ENCODE results near the gene RNF44. TPM values are rescaled to one million over a fixed set of nuclear protein-coding genes. Genes with fewer than 3 reads are reported as not detected.
A peak's percentile ranks its signal among the peaks of the same experiment; 100 is the strongest.
"Not testable (repeated sequence)": the region's sequence is repeated elsewhere in the genome, so short reads cannot be mapped to it uniquely, and the experiment has no call there.

Gene RNF44
- total and polyA plus RNA-seq, 2 of the 13 experiments (the other 11 are each of a cell fraction or from before 2014, with no cell fraction given) = 9.2 to 16.8 TPM

- ChIA-PET POLR2A (no interaction called here), CTCF (ENCODE audit: low intra/inter-chr PET ratio, low total read pairs) (no interaction called here)
- in situ Hi-C loops (cut with HindIII; ENCODE audit: extremely low pct_ligation_motif_present, low pct_unique_long_range_greater_than_20kb) (loop anchor here (10.0 kb wide), 1 partner anchor 74 kb away; the partner anchor contains the start of gene CLTB), intact Hi-C loops (cut with micrococcal nuclease; ENCODE audit: unreplicated experiment) (loop anchor here (10.0 kb wide), 1 partner anchor 74 kb away; the partner anchor contains the start of gene CLTB)
- no TSS peak for BruUV-seq (replicated peaks)
- H3K9me3 ChIP-seq (ENCODE audit: low read length) = no peaks in the 10 kb centered on the region
- 100% methylated on average over 1 of the region's 1 CpG for WGBS (ENCODE audit: low lambda C conversion rate)
- TF ChIP-seq HNRNPK (IDR thresholded peaks at IDR 0.05; ENCODE audit: low read depth, low read length, poor library complexity, severe bottlenecking) (peak; percentile 38), ARNTL (CRISPR knock-in tag; IDR thresholded peaks at IDR 0.05) (no peak), RCOR2 (CRISPR knock-in tag; IDR thresholded peaks at IDR 0.05) (no peak)
- TF ChIP-seq, protein P1, sequence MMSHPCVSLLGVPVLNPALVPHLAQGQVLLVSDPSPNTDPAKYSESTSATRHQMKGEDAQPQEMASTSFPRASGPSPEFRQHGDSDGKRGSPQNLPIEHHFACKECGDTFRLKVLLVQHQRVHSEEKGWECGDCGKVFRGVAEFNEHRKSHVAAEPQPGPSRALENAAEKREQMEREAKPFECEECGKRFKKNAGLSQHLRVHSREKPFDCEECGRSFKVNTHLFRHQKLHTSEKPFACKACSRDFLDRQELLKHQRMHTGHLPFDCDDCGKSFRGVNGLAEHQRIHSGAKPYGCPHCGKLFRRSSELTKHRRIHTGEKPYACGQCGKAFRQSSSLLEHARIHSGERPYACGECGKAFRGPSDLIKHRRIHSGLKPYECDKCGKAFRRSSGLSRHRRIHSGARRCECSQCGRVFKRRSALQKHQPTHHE (CRISPR knock-in tag; IDR thresholded peaks at IDR 0.05; ENCODE audit: borderline replicate concordance) = no peak
- no peak for FAIRE-seq
- peaks cover 2% of the 10 kb centered on the region for H3K79me2 ChIP-seq (ENCODE audit: insufficient read depth, low read length)
- no peaks in the 10 kb centered on the region for H3K4me1 ChIP-seq (ENCODE audit: insufficient read depth, low read length)
- H3K27ac ChIP-seq (ENCODE audit: extremely low read length, insufficient read depth, low read length) = no peak overlapping the region
- no peaks in the 10 kb centered on the region for H4K20me1 ChIP-seq (ENCODE audit: insufficient read depth, low read length)
- no peak overlapping the region for H3K4me2 ChIP-seq (ENCODE audit: low read depth, low read length)
- no peaks in the 10 kb centered on the region for H3K27me3 ChIP-seq (ENCODE audit: control insufficient read depth in 1 of 2, insufficient read depth in 2 of 2, low read length in 2 of 2)
- H3K9ac ChIP-seq (ENCODE audit: insufficient read depth, low read depth, low read length) = no peak overlapping the region
- no peak overlapping the region for H2AFZ ChIP-seq (ENCODE audit: low read length)
- H3K4me3 ChIP-seq (replicated peaks in 1 of 3; ENCODE audit: insufficient read depth in 1 of 3, low read depth in 2 of 3, low read length in 3 of 3) = no peak overlapping the region
- no peak for ATAC-seq
- no peak for DNase-seq (ENCODE audit: low spot score)
- peaks cover 28 to 74% of the 10 kb centered on the region in 2 experiments for H3K36me3 ChIP-seq (replicated peaks in 1 of 2; ENCODE audit: control insufficient read depth in 1 of 2, insufficient read depth in 2 of 2, low read length in 2 of 2)
Measured at GRCh38 chr5:176489077-176489476, 48.1 kb downstream of the RNF44 start.

- DNase-seq (ENCODE audit: low spot score); CTCF ChIA-PET (ENCODE audit: low intra/inter-chr PET ratio, low total read pairs); FAIRE-seq; H2AFZ ChIP-seq (ENCODE audit: low read length); H4K20me1 ChIP-seq (ENCODE audit: insufficient read depth, low read length); ATAC-seq; H3K9me3 ChIP-seq (ENCODE audit: low read length); H3K27me3 ChIP-seq (ENCODE audit: control insufficient read depth in 1 of 2, insufficient read depth in 2 of 2, low read length in 2 of 2); H3K4me3 ChIP-seq (replicated peaks in 1 of 3; ENCODE audit: insufficient read depth in 1 of 3, low read depth in 2 of 3, low read length in 3 of 3); H3K4me2 ChIP-seq (ENCODE audit: low read depth, low read length); H3K9ac ChIP-seq (ENCODE audit: insufficient read depth, low read depth, low read length); H3K4me1 ChIP-seq (ENCODE audit: insufficient read depth, low read length); BruUV-seq (replicated peaks); POLR2A ChIA-PET; H3K79me2 ChIP-seq (ENCODE audit: insufficient read depth, low read length); H3K27ac ChIP-seq (ENCODE audit: extremely low read length, insufficient read depth, low read length): not testable (repeated sequence)
- in situ Hi-C loops (cut with HindIII; ENCODE audit: extremely low pct_ligation_motif_present, low pct_unique_long_range_greater_than_20kb) = loop anchor here (10.0 kb wide), 1 partner anchor 72 kb away; the partner anchor contains the start of gene CLTB
- TF ChIP-seq ZNF121 (CRISPR knock-in tag; IDR thresholded peaks at IDR 0.05) = peak; percentile 79
- intact Hi-C loops (cut with micrococcal nuclease; ENCODE audit: unreplicated experiment) = loop anchor here (10.0 kb wide), 1 partner anchor 72 kb away; the partner anchor contains the start of gene CLTB
- H3K36me3 ChIP-seq (replicated peaks in 1 of 2; ENCODE audit: control insufficient read depth in 1 of 2, insufficient read depth in 2 of 2, low read length in 2 of 2) = peaks cover 15 to 61% of the 10 kb centered on the region in 2 experiments
- WGBS (ENCODE audit: low lambda C conversion rate) = 100% methylated on average over 4 of the region's 4 CpGs
Measured at GRCh38 chr5:176487160-176487559, 50.0 kb downstream of the RNF44 start.

Data from HepG2 (cell line).